SK-N-SH (cell line): ENCODE measurements around the gene CATSPERZ.

ENCODE experiments used
- JUND ChIP-seq: IDR thresholded peaks from 2 replicates; pipeline ENCODE4 v1.4.0; 2012
- POLR2AphosphoS5 ChIP-seq: IDR thresholded peaks from 2 replicates; pipeline ENCODE4 v1.6.1; 2012; ENCODE audit warnings: low read depth, low read length
- RAD21 ChIP-seq: IDR thresholded peaks from 2 replicates; pipeline ENCODE4 v1.6.1; 2012; ENCODE audit warnings: mild to moderate bottlenecking, low read length
- TCF12 ChIP-seq: IDR thresholded peaks from 2 replicates; pipeline ENCODE4 v1.4.0; 2012
- YY1 ChIP-seq: IDR thresholded peaks from 2 replicates; pipeline ENCODE4 v1.4.0; 2012; ENCODE audit warnings: low read depth, mild to moderate bottlenecking
- TF ChIP-seq, protein P1 (sequence below): fragments of 200-600 bp; sonication (generic); IDR thresholded peaks from 2 replicates; pipeline ENCODE4 v1.6.1; 2017; ENCODE audit warnings: antibody characterized with exemption, mild to moderate bottlenecking, moderate library complexity

DNA sequence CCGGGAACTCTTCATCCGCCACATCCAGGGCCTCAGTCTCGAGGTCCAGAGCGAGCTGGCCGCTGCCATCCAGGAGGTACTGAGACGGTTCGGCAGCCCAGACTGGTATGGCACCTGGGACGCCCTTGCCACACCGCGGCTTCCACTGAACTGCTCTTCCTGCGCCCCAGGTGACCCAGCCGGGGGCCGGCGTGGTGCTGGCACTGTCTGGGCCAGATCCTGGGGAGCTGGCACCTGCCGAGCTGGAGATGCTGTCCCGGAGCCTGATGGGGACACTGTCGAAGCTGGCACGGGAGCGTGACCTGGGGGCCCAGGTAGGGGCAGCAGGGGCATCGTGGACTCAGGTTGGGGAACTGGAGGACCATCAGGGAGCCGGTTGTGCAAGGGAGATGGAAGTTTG, 41.3 kb downstream of the CATSPERZ start:
- no peak for TF ChIP-seq POLR2AphosphoS5
- TF ChIP-seq, protein P1, sequence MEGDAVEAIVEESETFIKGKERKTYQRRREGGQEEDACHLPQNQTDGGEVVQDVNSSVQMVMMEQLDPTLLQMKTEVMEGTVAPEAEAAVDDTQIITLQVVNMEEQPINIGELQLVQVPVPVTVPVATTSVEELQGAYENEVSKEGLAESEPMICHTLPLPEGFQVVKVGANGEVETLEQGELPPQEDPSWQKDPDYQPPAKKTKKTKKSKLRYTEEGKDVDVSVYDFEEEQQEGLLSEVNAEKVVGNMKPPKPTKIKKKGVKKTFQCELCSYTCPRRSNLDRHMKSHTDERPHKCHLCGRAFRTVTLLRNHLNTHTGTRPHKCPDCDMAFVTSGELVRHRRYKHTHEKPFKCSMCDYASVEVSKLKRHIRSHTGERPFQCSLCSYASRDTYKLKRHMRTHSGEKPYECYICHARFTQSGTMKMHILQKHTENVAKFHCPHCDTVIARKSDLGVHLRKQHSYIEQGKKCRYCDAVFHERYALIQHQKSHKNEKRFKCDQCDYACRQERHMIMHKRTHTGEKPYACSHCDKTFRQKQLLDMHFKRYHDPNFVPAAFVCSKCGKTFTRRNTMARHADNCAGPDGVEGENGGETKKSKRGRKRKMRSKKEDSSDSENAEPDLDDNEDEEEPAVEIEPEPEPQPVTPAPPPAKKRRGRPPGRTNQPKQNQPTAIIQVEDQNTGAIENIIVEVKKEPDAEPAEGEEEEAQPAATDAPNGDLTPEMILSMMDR = no peak
- no peak for TF ChIP-seq RAD21
- no peak for TF ChIP-seq TCF12
- no peak for TF ChIP-seq JUND
- TF ChIP-seq YY1 = no peak
